ENCODE data around the gene CEP131. TPM values are rescaled to one million over a fixed set of nuclear protein-coding genes. Genes with fewer than 3 reads are reported as not detected.
A peak's percentile ranks its signal among the peaks of the same experiment; 100 is the strongest.

Gene CEP131
- total RNA-seq, 4 donors from 2014 or later, result 5.5 to 8.1 (median 6.0) TPM

GRCh38 chr17:81197831-81198490, 24.8 kb downstream of the CEP131 start:
- TF ChIP-seq POLR2A (IDR thresholded peaks at IDR 0.05), result no peak
- no peak for TF ChIP-seq CTCF (IDR thresholded peaks at IDR 0.05)
- Histone ChIP-seq H3K9me3 (no peaks in the 10 kb centered on the region), H3K27me3 (no peaks in the 10 kb centered on the region), H3K4me3 (no peak overlapping the region), H3K36me3 (peaks cover 0 to 33% (median 0%) of the 10 kb centered on the region in 3 donors), H3K4me1 (peaks cover 0 to 29% (median 0%) of the 10 kb centered on the region in 3 donors), H3K27ac (no peak overlapping the region)
- WGBS, 2 donors, result 96 to 100% methylated on average over 1 to 4 of the region's 21 CpGs
- intact Hi-C loops (cut with DNase I), result no loop called here
- DNase-seq, result no peak

GRCh38 chr17:81197409-81197795, 25.4 kb downstream of the CEP131 start:
- peak overlapping the region in 1 of 4 donors; percentile 8 for H3K4me3 ChIP-seq
- intact Hi-C loops (cut with DNase I), result no loop called here
- H3K4me1 ChIP-seq, result peaks cover 0 to 34% (median 0%) of the 10 kb centered on the region in 3 donors
- H3K9me3 ChIP-seq, result no peaks in the 10 kb centered on the region
- TF ChIP-seq CTCF (IDR thresholded peaks at IDR 0.05), result no peak
- peaks cover 0 to 31% (median 0%) of the 10 kb centered on the region in 3 donors for H3K36me3 ChIP-seq
- no peaks in the 10 kb centered on the region for H3K27me3 ChIP-seq
- no CpG with 5 or more reads among the region's 14 CpGs for WGBS, 2 donors
- H3K27ac ChIP-seq, result no peak overlapping the region
- no peak for DNase-seq

GRCh38 chr17:81196505-81197408, 26.0 kb downstream of the CEP131 start:
- intact Hi-C loops (cut with DNase I), result no loop called here
- Histone ChIP-seq H3K4me3 (peak overlapping the region in 1 of 4 donors; percentile 8), H3K4me1 (peaks cover 0 to 34% (median 0%) of the 10 kb centered on the region in 3 donors), H3K36me3 (peaks cover 0 to 31% (median 0%) of the 10 kb centered on the region in 3 donors), H3K9me3 (no peaks in the 10 kb centered on the region), H3K27ac (no peak overlapping the region), H3K27me3 (no peaks in the 10 kb centered on the region)
- no peak for TF ChIP-seq CTCF (IDR thresholded peaks at IDR 0.05)
- no peak for TF ChIP-seq POLR2A (IDR thresholded peaks at IDR 0.05)
- WGBS, 2 donors, result 84 to 86% methylated on average over 11 to 19 of the region's 45 CpGs
- no peak for DNase-seq

GRCh38 chr17:81195941-81196495, 26.7 kb downstream of the CEP131 start:
- Histone ChIP-seq H3K4me1 (peaks cover 0 to 31% (median 0%) of the 10 kb centered on the region in 3 donors), H3K4me3 (no peak overlapping the region), H3K27ac (no peak overlapping the region), H3K27me3 (no peaks in the 10 kb centered on the region), H3K36me3 (peaks cover 0 to 37% (median 0%) of the 10 kb centered on the region in 3 donors), H3K9me3 (no peaks in the 10 kb centered on the region)
- no peak for TF ChIP-seq POLR2A (IDR thresholded peaks at IDR 0.05)
- no peak for TF ChIP-seq CTCF (IDR thresholded peaks at IDR 0.05)
- no peak for DNase-seq
- WGBS, 2 donors, result 100% methylated on average over 1 of the region's 14 CpGs; no CpG with 5 or more reads in 1 of the 2 donors
- intact Hi-C loops (cut with DNase I), result no loop called here
